NCI-H1105 (cell line): ENCODE results near the gene UNC13A.
"Not testable (repeated sequence)": the region's sequence is repeated elsewhere in the genome, so short reads cannot be mapped to it uniquely, and the experiment has no call there.

Source experiments
- DNase-seq: peaks from one replicate; lab custom pipeline; 2025; lab: John Stamatoyannopoulos, UW

UNC13A gene

DNA sequence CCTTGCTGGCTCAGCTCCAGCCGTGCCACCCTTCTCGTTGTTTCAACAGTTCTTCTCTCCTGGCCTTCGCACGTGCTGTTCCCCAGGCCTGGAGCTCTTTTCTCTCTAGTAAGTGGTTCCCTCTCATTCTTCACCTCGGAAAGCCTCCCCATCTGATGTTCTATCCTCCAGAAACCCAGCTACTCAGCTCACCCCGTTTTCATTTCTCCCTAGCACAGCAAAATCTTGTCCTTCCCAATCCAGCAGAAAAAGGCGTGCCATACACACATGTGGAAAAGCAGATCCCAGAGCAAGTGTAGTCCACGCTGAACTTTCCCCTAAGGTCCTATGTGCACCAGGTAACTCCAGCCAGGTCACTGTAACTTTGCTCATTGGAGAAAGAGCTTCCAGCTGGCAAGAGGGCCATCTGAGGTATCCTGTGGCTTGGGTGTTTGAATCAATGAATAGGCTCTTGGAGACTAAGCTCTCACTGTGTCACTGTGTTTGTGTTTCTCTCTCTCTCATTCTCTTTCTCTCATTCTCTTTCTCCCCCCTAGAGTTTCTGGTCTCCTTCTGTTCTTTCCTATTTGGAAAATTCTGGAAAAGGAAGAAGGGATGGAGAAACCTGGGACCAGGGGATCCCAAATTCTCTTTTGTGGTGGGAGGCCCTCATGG is 83.7 kb downstream of the UNC13A start:
- no peak for DNase-seq

- DNase-seq: no peak
Measured at GRCh38 chr19:17602872-17603510, 85.2 kb downstream of the UNC13A start.

DNA sequence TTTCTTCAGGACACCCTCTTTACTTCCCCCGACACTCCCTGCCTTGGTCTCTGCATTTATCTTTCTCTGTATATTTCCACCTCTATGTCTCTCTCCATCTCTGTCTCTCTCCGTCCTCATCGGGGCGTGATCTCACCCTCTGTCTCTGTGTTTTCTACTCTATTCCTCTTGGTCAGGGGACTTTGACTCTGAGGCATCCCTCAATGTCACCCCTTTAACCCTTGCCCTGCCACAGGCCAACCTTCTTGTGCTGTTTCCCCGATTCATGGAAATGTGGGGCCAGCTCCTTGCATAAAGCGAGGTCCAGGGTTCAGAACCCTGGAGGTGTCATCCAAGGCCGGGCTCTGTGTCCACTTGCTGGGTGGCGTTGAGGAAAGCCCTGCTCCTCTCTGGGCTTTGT is 85.9 kb downstream of the UNC13A start:
- no peak for DNase-seq

- DNase-seq: no peak
Measured at GRCh38 chr19:17601683-17602082, 86.5 kb downstream of the UNC13A start.

DNA sequence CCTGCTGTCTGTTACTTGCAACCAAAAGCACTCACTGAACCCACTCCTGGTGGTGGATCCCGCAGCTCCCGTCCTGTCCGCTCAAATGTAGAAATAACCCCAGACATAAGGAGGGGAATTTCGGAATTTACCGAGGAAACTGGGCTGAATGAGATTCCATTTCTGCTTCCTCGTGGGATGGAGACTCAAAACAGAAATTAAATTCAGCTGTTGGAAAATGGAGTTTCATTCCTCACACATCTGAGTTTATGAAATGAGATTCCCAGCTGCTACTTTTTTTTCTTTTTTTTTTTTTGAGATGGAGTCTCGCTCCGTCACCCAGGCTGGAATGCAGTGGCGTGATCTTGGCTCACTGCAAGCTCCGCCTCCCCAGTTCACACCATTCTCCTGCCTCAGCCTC is 88.4 kb downstream of the UNC13A start:
- DNase-seq: no peak

DNA sequence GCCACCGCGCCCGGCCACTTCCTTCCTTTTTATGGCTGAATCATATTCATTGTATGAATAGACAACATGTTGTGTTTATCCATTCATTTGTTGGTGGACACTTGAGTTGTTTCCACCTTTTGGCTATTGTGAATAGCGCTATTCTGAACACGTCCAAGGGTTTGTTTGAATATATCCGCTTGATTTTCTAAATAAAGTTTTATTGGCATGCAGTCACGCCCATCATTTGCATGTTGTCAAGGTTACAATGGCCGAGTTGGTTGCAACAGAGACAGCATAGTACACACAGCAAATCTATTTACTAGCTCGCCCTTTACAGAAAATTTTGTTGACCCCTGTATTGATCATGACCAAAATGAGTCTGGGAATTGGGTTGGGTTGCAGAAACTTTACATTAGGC is 89.2 kb downstream of the UNC13A start:
- DNase-seq: no peak

GRCh38 chr19:17598063-17598462 is 90.1 kb downstream of the UNC13A start:
- DNase-seq: not testable (repeated sequence)

GRCh38 chr19:17594296-17594695 is 93.9 kb downstream of the UNC13A start:
- not testable (repeated sequence) for DNase-seq

GRCh38 chr19:17590866-17591265 is 97.3 kb downstream of the UNC13A start:
- DNase-seq: no peak

- DNase-seq: not testable (repeated sequence)
Measured at GRCh38 chr19:17585395-17585794, 102.8 kb downstream of the UNC13A start.

GRCh38 chr19:17584132-17584531 is 104.0 kb downstream of the UNC13A start:
- no peak for DNase-seq

DNA sequence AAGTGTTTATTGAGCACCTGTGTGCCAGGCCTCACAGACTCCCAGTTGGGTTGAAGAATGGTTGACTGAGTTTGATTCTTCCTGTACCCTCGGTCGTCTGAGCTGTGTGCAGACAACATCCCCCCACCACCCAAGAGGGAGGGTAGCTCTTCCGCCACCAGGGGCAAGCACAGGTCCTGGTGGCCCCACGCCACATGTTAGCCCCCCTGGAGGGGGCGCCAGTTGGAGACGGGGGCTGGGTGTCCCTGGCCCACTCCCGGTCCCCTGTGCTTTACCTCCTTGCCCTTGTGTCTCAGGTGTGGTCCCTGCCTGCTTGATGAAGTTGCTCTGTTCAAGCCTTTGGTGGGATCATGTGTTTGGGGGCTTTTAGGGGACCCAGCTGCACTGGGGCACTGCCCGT is 105.5 kb downstream of the UNC13A start:
- DNase-seq: no peak

DNA sequence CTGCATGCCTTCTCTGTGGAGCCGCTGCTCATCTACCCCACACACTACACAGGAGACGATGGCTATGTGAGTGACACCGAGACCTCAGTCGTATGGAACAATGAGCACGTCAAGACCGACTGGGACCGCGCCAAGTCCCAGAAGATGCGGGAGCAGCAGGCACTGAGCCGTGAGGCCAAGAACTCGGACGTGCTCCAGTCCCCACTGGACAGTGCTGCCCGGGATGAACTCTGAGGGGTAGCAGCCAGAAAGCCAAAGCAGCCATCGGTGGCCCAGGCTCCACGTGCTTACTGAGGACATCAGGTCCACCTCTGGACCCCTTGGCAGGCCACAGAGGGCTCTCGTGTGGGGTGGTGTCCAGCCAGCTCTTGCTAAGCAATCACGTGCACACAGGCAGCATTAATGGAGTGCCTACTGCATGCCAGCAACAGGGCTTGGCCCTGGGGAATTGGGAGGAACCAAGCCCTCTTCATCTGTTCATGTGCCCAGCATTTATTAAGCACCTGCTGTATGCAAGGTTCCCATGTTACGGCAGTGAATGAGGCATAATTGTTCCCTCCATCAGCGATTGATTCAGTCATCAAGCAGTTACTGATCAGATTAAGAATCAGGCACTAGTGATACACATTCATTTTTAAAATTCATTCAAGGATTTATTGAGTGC is 106.8 kb downstream of the UNC13A start:
- DNase-seq: no peak

DNA sequence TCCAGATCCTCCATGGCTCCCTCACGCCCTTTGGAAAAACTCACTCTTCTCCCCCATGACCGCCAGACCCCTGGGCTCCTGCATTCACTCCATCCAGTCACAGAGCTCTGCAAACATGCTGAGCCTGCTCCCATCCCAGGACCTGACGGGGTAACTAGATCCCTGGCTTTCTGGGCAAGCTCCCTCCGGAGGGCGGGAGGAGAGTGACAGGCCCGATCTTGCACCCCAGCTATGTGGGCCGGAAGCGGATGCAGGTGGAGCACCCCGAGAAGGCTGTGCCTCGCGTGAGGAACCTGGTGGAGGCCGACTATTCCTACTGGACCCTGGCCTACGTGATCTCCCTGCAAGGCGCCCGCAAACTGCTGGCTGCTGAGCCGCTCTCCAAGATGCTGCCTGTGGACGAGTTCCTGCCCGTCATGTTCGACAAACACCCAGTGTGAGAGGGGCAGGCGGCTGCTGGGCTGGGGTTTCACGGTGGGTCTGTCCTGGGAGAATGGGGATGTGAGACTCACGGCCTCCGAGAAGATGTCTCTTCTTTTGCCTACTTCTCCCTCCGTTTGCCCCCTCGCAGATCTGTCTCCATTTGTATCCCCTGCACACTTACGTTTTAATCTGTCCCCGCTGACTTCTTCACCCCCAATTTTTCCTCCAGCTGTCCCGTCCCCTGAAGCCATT is 107.5 kb downstream of the UNC13A start:
- DNase-seq: no peak

- DNase-seq: no peak
Measured at GRCh38 chr19:17579661-17580244, 108.4 kb downstream of the UNC13A start.

DNA sequence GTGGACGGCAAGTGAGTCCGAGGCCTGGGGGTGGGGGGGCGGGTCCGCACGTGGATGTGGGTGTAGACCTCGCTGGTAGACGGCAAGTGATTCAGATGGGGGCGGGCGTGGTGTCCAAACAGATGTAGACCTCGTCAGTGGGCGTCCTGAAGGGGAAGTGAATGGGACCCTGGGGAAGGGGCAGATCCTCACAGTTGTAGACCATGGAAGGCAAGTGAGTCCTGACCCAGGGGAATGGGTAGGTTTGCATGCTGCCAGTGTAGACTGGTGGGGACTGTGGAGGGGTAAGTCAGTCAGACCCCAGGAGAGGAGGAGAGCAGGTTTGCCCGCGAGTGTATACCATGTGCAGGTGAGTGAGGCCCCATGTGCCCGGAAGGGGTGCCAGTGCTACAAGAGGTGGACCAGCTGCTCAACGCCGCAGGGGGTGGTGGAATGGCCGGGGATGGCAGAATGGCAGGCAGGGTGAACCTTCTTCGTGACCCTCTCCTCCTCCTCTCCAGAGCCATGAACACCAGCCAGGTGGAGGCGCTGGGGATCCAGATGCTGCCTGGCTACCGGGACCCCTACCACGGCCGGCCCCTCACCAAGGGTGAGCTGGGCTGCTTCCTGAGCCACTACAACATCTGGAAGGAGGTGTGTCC is 110.6 kb downstream of the UNC13A start:
- DNase-seq: no peak

DNA sequence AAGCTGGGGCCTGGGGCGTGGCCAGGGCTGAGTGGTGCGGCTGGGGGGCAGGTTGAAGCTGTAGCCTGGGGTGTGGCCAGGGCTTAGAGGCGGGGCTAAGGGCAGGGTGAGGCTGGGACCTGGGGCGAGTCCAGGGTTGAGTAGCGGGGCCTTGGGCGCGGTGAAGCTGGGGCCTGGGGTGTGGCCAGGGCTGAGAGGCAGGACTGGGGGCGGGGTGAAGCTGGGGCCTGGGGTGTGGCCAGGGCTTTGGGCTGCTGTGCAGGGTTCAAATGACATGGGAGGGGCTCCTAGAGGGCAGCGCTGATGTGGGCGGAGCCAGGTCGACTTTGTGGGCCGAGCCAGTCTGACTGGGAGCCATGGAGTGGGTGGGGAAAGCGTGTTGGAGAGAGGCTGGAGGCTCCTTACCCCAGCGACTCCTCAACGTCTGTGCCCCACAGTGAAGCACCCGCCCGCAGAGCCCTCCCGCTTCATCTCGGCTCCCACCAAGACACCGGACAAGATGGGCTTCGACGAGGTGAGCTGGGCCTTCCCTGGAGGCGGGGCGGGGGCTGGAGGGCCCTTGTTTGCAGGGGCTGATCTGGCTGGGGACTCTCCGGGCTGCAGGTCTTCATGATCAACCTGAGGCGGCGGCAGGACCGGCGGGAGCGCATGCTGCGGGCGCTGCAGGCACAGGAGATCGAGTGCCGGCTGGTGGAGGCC is 111.2 kb downstream of the UNC13A start:
- no peak for DNase-seq

DNA sequence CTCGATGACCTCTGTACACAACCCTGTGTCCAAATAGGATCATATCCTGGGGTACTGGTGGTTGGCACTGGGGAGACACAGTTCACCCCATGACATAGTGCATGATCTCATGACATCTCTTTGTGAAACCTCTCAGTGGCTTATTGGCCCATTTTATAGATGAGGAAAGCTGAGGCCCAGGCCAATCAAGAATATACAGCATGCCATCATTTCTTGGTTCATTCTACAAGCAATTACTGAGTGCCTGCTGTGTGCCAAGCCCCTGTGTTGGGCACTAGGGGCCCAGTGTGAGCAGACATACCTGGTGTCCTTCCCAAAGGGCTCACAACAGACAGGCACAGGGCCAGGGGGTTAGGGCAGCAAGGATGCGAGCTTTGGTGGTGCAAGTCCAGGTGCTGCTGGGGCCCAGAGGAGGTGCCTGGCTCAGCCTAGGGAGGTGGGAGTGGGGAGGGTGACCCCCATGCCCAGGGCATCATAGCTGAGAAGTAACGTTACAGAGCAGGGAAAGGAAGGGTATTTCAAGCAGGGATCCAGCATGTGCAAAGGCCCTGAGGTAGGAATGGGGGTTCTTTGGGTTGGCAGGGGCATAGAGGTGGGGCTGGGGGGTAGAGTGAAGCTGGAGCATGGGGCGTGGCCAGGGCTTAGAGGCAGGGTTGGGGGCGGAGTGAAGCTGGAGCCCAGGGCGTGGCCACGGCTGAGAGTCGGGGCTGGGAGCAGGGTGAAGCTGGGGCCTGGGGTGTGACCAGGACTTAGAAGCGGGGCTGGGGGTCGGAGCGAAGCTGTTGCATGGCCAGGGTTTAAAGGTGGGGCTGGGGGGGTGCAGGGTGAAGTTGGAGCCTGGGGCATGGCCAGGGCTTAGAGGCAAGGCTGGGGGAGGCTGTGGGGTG is 112.0 kb downstream of the UNC13A start:
- DNase-seq: no peak

DNA sequence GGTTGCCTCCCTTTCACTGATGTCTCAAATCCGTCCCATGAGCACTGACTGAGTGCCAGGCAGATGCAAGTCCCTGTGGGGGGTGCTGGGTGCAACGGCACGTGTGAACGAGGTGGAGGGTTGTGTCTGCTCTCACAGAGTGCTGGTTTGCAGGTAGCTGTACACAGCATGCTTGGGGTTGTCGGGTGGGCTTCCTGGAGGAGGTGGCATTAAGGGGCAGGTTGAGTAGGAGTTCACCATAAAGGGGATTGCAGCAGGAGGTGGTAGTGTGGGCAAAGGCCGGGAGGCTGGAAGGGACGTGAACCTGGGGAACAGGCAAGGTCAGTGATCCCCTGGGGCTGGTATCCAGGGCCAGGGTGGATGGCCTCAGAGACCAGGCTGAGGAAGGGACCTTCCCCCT is 115.5 kb downstream of the UNC13A start:
- DNase-seq: no peak

- DNase-seq: no peak
Measured at GRCh38 chr19:17570791-17571190, 117.4 kb downstream of the UNC13A start.
